Mucosa of rectum (tissue), 2 donors: ENCODE data around the gene DAPL1.
"Not testable (repeated sequence)": the region's sequence is repeated elsewhere in the genome, so short reads cannot be mapped to it uniquely, and the experiment has no call there.

Source experiments
- H3K27ac ChIP-seq, 2 donors: one replicate each; pipeline ENCODE4 v1.7.0; 2013; ENCODE audit warnings: inconsistent platforms in 2 of 2, low read depth in 2 of 2, low read length in 2 of 2
- H3K27me3 ChIP-seq, 2 donors: one replicate each; pipeline ENCODE4 v1.7.0; 2013; ENCODE audit warnings: low read length in 2 of 2; ENCODE audit not compliant: control insufficient read depth in 2 of 2, insufficient read depth in 2 of 2
- H3K36me3 ChIP-seq, 2 donors: one replicate each; pipeline ENCODE4 v1.7.0; 2013; ENCODE audit warnings: low read length in 2 of 2; ENCODE audit not compliant: control insufficient read depth in 2 of 2, insufficient read depth in 2 of 2
- H3K4me1 ChIP-seq, 2 donors: one replicate each; pipeline ENCODE4 v1.7.0; 2013; ENCODE audit warnings: low read length in 2 of 2, mild to moderate bottlenecking in 1 of 2; ENCODE audit not compliant: control insufficient read depth in 2 of 2, insufficient read depth in 2 of 2
- H3K4me3 ChIP-seq, 2 donors: one replicate each; pipeline ENCODE4 v1.7.0; 2013; ENCODE audit warnings: low read length in 2 of 2
- H3K9ac ChIP-seq, 2 donors: one replicate each; pipeline ENCODE4 v1.7.0; 2013; ENCODE audit warnings: low read length in 2 of 2, low read depth in 1 of 2, mild to moderate bottlenecking in 1 of 2
- H3K9me3 ChIP-seq, 2 donors: one replicate each; pipeline ENCODE4 v1.7.0; 2013; ENCODE audit warnings: low read length in 2 of 2; ENCODE audit not compliant: control insufficient read depth in 2 of 2
- donor health status: healthy.
- donor health status: Normal muscosa, but diverticular disease.

The DAPL1 gene

GRCh38 chr2:158835431-158835830 is 40.3 kb downstream of the DAPL1 start:
- no peaks in the 10 kb centered on the region for H3K36me3 ChIP-seq
- H3K9me3 ChIP-seq = no peaks in the 10 kb centered on the region
- H3K9ac ChIP-seq = no peak overlapping the region
- no peak overlapping the region for H3K27ac ChIP-seq
- H3K4me3 ChIP-seq = no peak overlapping the region
- no peaks in the 10 kb centered on the region for H3K27me3 ChIP-seq
- no peaks in the 10 kb centered on the region for H3K4me1 ChIP-seq

DNA sequence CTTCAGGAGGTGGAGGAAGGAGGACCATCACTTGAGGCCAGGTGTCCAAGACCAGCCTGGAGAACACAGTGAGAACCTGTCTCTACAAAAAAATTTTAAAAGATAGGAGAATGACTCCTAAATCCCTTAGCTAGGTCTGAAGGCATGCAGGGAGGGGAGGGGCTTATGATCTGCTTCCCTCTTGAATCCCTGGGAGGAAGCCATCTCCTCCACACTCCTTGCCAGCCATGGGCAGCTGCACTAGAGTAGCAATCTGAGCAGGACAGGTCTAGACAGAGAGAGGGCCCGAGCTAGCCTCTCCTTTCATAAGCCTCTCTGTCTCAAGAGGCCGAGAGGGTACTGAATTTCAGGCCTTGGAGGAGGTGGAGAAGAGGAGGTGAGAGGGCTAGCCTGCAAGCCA is 42.5 kb downstream of the DAPL1 start:
- H3K4me1 ChIP-seq = no peaks in the 10 kb centered on the region
- H3K4me3 ChIP-seq = no peak overlapping the region
- H3K9me3 ChIP-seq = no peaks in the 10 kb centered on the region
- no peak overlapping the region for H3K27ac ChIP-seq
- H3K9ac ChIP-seq = no peak overlapping the region
- H3K36me3 ChIP-seq = no peaks in the 10 kb centered on the region
- no peaks in the 10 kb centered on the region for H3K27me3 ChIP-seq

GRCh38 chr2:158841850-158842249 is 46.7 kb downstream of the DAPL1 start:
- Histone ChIP-seq H3K27ac (no peak overlapping the region), H3K9ac (no peak overlapping the region), H3K36me3 (no peaks in the 10 kb centered on the region), H3K4me1 (no peaks in the 10 kb centered on the region), H3K9me3 (no peaks in the 10 kb centered on the region), H3K27me3 (no peaks in the 10 kb centered on the region), H3K4me3 (no peak overlapping the region)

GRCh38 chr2:158845444-158845843 is 50.3 kb downstream of the DAPL1 start:
- Histone ChIP-seq H3K4me1 (no peaks in the 10 kb centered on the region), H3K27me3 (no peaks in the 10 kb centered on the region), H3K27ac (no peak overlapping the region), H3K9me3 (no peaks in the 10 kb centered on the region), H3K9ac (no peak overlapping the region), H3K36me3 (no peaks in the 10 kb centered on the region), H3K4me3 (no peak overlapping the region)

DNA sequence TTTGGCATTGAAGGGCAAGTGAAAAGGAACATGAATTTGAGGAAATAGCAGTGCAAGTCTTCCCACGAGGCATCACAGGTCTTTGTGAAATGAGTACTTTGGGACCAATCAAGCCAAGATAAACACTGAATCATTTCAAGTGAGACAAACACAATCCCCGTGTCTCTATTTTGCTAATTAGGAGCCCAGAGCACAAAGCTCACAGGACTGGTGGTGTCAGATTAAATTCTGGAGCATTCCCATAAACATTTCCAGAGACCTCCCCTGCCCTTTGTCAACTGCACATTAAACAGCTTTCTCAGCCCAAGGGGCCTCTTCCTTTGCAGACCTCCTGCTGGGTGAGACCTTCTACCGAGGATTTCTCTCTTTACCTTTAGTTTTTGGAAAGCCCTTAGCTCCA is 50.7 kb downstream of the DAPL1 start:
- Histone ChIP-seq H3K9me3 (no peaks in the 10 kb centered on the region), H3K4me3 (no peak overlapping the region), H3K36me3 (no peaks in the 10 kb centered on the region)

DNA sequence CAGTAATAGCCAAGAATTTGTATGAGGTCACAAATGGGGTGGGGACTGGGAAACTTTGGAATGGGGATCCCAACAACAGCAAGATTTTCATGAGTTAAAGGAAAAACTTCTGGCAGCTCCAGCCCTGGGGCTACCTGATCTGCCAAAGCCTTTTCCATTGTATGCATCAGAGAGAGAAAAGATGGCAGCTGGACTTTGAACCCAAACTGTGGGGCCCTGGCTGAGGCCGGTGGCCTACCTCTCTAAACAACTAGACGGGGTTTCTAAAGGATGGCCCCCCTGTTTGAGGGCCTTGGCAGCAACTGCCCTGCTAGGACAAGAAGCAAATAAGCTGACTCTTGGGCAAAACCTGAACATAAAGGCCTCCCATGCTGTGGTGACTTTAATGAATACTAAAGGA is 52.4 kb downstream of the DAPL1 start:
- H3K9me3 ChIP-seq, H3K27ac ChIP-seq, H3K27me3 ChIP-seq, H3K36me3 ChIP-seq, H3K4me3 ChIP-seq, H3K9ac ChIP-seq, H3K4me1 ChIP-seq: not testable (repeated sequence)

More for the DNA sequence above, 50.7 kb downstream of the DAPL1 start:
- H3K4me1 ChIP-seq = no peaks in the 10 kb centered on the region
- no peak overlapping the region for H3K9ac ChIP-seq
- H3K27me3 ChIP-seq = no peaks in the 10 kb centered on the region
- H3K27ac ChIP-seq = no peak overlapping the region

DNA sequence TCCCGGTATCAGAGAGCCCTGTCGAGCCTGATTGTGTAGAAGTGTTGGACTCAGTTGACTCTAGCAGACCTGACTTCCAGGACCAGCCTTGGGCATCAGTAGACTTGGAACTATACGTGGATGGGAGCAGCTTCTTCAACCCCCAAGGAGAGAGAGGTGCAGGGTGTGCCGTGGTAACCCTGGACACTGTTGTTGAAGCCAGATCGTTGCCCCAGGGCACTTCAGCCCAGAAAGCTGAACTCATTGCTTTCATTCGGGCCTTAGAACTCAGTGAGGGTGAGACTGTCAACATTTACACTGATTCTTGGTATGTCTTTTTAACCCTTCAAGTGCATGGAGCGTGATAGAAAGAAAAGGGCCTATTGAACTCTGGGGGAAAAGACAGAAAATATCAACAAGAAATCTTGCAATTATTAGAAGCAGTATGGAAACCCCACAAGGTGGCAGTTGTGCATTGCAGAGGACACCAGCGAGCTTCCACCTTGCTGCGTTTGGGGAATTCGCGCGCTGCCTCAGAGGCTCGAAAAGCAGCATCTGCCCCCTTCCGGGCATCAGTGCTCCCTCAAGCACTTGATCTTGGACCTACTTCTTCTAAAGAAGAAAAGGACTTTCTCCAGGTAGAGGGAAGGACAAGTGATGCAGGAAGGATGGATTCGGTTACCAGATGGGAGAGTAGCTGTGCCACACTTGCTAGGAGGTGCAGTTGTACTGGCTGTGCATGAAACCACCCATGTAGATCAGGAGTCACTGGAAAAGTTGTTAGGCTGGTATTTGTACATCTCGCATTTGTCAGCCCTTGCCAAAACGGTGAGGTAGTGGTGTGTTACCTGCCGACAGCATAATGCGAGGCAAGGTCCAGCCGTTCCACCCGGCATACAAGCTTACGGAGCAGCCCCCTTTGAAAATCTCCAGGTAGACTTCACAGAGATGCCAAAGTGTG is 53.2 kb downstream of the DAPL1 start:
- not testable (repeated sequence) for H3K4me3 ChIP-seq, H3K27ac ChIP-seq, H3K9ac ChIP-seq, H3K27me3 ChIP-seq, H3K4me1 ChIP-seq, H3K9me3 ChIP-seq, H3K36me3 ChIP-seq

- not testable (repeated sequence) for H3K4me1 ChIP-seq, H3K36me3 ChIP-seq, H3K27me3 ChIP-seq, H3K9ac ChIP-seq, H3K27ac ChIP-seq, H3K4me3 ChIP-seq, H3K9me3 ChIP-seq
Measured at GRCh38 chr2:158860179-158860578, 65.1 kb downstream of the DAPL1 start.

DNA sequence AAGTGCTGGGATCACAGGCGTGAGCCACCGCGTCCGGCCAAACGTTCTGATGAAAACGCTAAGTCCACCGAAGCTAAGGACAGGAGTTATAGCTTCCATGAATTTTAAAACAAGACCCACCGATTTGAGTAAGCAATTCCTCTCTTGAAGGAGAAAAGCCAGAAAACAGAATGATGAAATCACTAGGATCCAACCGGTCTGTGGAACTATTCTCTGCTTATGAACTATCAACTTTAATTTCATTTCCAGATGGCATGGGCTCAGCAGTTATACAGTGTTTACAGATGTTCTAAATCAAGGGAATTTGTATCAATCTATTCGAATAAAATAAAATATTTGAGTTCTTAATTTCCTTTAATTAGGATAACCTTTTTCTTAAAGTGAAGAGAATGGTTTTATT is 66.5 kb downstream of the DAPL1 start:
- H3K9ac ChIP-seq, H3K36me3 ChIP-seq, H3K9me3 ChIP-seq, H3K4me3 ChIP-seq, H3K4me1 ChIP-seq, H3K27me3 ChIP-seq, H3K27ac ChIP-seq: not testable (repeated sequence)

DNA sequence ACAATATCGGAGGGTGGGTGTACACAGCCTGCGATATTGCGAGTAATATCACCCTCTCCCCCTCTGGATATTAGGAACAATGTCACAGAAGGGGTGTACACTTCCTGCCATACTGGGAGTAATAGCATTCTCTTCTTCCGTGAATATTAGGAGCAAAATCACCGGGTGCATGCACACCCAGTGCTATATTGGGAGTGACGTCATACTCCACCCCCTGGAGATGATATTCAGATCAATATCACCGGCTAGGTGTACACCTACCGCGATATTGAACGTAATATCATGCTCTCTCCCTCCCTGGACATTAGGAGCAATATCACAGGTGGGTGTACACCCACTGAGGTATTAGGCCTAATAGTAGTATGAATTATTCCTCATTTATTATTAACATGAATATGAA is 70.4 kb downstream of the DAPL1 start:
- not testable (repeated sequence) for H3K4me1 ChIP-seq, H3K36me3 ChIP-seq, H3K9me3 ChIP-seq, H3K4me3 ChIP-seq, H3K27ac ChIP-seq, H3K9ac ChIP-seq, H3K27me3 ChIP-seq
